Mesangial cell (primary cell): Measurements from ENCODE around the gene SHKBP1. TPM values are rescaled to one million over a fixed set of nuclear protein-coding genes. Genes with fewer than 3 reads are reported as not detected.

Experiments used
- total RNA-seq: library from RNA; depleted of rRNA; stranded (reverse); fragments of >200 nt; gene quantifications from 2 replicates; pipeline ENCODE4 v1.2.3, GENCODE V29; 2015

Gene SHKBP1
- 139 and 152 TPM in 2 replicates for total RNA-seq

GRCh38 chr19:40576585-40577451, at the start of gene SHKBP1:
Gene SHKBP1 (plus strand): TSS chr19:40576873. CDS start chr19:40576900, 27 bp downstream.

GRCh38 chr19:40601134-40601974, 24.7 kb downstream of the SHKBP1 start, which contains the start of gene LTBP4:
Gene LTBP4 (plus strand): TSS chr19:40601369. CDS start chr19:40601388, 19 bp downstream.

Other genes with a start within 250 kb of the SHKBP1 start
- 11.2 and 19.2 TPM in 2 replicates for gene C19orf47, start 228.5 kb upstream of the SHKBP1 start, total RNA-seq
- 235 and 546 TPM in 2 replicates for gene PLD3, start 228.2 kb upstream of the SHKBP1 start, total RNA-seq
- gene HIPK4, start 186.7 kb upstream of the SHKBP1 start, total RNA-seq = 0.25 TPM in 1 of 2 replicates, not detected in the other
- 1.1 and 3.4 TPM in 2 replicates for gene PRX, start 163.5 kb upstream of the SHKBP1 start, total RNA-seq
- 8.0 and 12.5 TPM in 2 replicates for gene SERTAD1, start 150.9 kb upstream of the SHKBP1 start, total RNA-seq
- gene SERTAD3, start 132.5 kb upstream of the SHKBP1 start, total RNA-seq = 17.9 and 22.8 TPM in 2 replicates
- 37.2 and 98.8 TPM in 2 replicates for gene BLVRB, start 111.1 kb upstream of the SHKBP1 start, total RNA-seq
- 0.38 and 0.49 TPM in 2 replicates for gene SPTBN4, start 109.9 kb upstream of the SHKBP1 start, total RNA-seq
- gene LTBP4, start 24.5 kb downstream of the SHKBP1 start, total RNA-seq = 77.6 and 170 TPM in 2 replicates
- gene NUMBL, start 113.8 kb downstream of the SHKBP1 start, total RNA-seq = 26.4 and 31.7 TPM in 2 replicates
- 34.1 and 59.8 TPM in 2 replicates for gene COQ8B, start 140.0 kb downstream of the SHKBP1 start, total RNA-seq
- 9.6 and 17.9 TPM in 2 replicates for gene ITPKC, start 140.2 kb downstream of the SHKBP1 start, total RNA-seq
- gene ACTMAP, start 173.6 kb downstream of the SHKBP1 start, total RNA-seq = 3.4 and 12.2 TPM in 2 replicates
- 113 and 206 TPM in 2 replicates for gene SNRPA, start 174.3 kb downstream of the SHKBP1 start, total RNA-seq
- gene MIA, start 198.6 kb downstream of the SHKBP1 start, total RNA-seq = not detected in 2 replicates
- 20.0 and 29.3 TPM in 2 replicates for gene RAB4B, start 201.4 kb downstream of the SHKBP1 start, total RNA-seq
- 87.7 and 92.9 TPM in 2 replicates for gene EGLN2, start 222.3 kb downstream of the SHKBP1 start, total RNA-seq